ENCODE data around the gene TNN.

DNA sequence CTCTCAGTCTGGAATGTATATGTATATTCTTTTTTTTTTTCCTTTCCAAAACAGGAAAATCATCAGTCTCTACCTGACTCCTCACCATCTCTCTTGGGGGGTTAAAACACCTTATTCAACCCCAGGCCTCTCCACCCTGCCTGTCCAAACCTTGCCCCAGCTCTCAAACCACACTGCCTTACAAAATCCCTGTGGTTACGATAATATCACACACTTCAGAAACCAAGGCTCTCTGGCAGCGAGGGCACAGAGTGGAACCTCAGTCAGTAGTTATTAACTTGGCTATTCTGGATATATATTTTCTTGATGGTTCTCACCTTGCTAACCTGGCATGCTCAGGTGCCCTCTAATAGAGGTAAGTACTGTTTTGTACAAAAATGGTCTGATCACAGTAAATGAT, 100.2 kb downstream of the TNN start:
- TF ChIP-seq TAF1 (IDR thresholded peaks at IDR 0.05; ENCODE audit: low read depth), result no peak
- no peak for TF ChIP-seq EP300 (conservative IDR thresholded peaks at IDR 0.05; ENCODE audit: poor library complexity, severe bottlenecking)
